ENCODE measurements around the gene GCK. TPM values are rescaled to one million over a fixed set of nuclear protein-coding genes. Genes with fewer than 3 reads are reported as not detected.

GCK gene
- total RNA-seq, 2 experiments from 2014 or later = 0.16 TPM; not detected in 1

DNA sequence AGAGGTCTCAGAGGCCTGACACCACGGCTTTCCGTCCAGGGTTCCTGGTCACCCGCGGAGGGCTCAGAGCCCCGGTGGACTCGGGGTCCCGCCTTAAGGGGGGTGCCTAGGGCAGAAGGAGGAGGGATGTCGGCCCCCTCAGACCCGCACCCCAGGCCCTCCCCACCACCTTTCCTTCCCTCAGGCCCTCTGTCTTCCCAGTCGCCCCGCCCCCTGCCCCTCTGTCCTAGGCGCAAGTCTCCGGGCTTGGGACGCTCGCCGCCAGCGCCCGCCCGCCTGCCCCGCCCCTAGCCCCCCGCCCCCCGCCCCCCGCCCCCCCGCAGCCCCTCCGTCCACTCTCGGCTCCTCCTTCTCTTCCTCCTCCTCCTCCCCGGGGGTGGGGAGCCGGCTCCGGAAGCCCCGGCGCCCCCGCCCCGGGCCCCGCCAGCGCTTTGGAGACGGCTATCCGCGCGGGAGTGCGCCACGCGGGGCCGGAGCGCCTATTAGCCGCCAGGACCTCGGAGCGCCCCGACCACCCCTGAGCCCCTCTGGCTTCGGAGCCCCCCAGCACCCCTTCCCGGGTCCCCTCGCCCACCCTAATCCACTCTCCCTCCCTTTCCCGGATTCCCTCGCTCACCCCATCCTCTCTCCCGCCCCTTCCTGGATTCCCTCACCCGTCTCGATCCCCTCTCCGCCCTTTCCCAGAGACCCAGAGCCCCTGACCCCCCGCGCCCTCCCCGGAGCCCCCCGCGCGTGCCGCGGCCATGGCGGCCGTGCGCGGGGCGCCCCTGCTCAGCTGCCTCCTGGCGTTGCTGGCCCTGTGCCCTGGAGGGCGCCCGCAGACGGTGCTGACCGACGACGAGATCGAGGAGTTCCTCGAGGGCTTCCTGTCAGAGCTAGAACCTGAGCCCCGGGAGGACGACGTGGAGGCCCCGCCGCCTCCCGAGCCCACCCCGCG is 85.0 kb downstream of the GCK start, which contains the start of gene AEBP1:
Gene AEBP1, plus strand, starts transcription at position 423 of the 937 bp plus-strand sequence. Its CDS starts 321 bp downstream, at position 744.
- no TSS peak for BruUV-seq (replicated peaks)
- TF ChIP-seq, protein P1, sequence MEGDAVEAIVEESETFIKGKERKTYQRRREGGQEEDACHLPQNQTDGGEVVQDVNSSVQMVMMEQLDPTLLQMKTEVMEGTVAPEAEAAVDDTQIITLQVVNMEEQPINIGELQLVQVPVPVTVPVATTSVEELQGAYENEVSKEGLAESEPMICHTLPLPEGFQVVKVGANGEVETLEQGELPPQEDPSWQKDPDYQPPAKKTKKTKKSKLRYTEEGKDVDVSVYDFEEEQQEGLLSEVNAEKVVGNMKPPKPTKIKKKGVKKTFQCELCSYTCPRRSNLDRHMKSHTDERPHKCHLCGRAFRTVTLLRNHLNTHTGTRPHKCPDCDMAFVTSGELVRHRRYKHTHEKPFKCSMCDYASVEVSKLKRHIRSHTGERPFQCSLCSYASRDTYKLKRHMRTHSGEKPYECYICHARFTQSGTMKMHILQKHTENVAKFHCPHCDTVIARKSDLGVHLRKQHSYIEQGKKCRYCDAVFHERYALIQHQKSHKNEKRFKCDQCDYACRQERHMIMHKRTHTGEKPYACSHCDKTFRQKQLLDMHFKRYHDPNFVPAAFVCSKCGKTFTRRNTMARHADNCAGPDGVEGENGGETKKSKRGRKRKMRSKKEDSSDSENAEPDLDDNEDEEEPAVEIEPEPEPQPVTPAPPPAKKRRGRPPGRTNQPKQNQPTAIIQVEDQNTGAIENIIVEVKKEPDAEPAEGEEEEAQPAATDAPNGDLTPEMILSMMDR (conservative IDR thresholded peaks at IDR 0.05; ENCODE audit: low read length) = peak; percentile 49; the same call in 1 of the 2 replicates
- no peak for TF ChIP-seq EZH2phosphoT487 (IDR thresholded peaks at IDR 0.05; ENCODE audit: borderline replicate concordance, low read depth, low read length)
- no peaks in the 10 kb centered on the region for H3K79me2 ChIP-seq (ENCODE audit: insufficient read depth, low read depth, low read length)
- peak; percentile 68 for DNase-seq (ENCODE audit: low spot score)
- H2AFZ ChIP-seq (ENCODE audit: low read length) = peak within 1 kb of the TSS; percentile 14; the same call in 1 of the 2 replicates
- H3K36me3 ChIP-seq (ENCODE audit: insufficient read depth, low read length) = no peaks in the 10 kb centered on the region
- no peaks in the 10 kb centered on the region for H3K9me2 ChIP-seq (ENCODE audit: insufficient read depth, low read length)
- ChIA-PET CTCF (ENCODE audit: unreplicated experiment) (no interaction called here), POLR2A (no interaction called here)
- peak within 1 kb of the TSS; percentile 98 for H3K27ac ChIP-seq (ENCODE audit: low read depth, low read length, poor library complexity, severe bottlenecking)
- peaks cover 68% of the 10 kb centered on the region for H3K4me1 ChIP-seq (ENCODE audit: insufficient read depth, low read length, poor library complexity, severe bottlenecking)
- intact Hi-C loops (cut with micrococcal nuclease; ENCODE audit: unreplicated experiment) = no loop called here
- peak within 1 kb of the TSS; percentile 71 for H3K4me2 ChIP-seq (ENCODE audit: low read length)
- H3K9me3 ChIP-seq (ENCODE audit: low read length) = no peaks in the 10 kb centered on the region
- H3K4me3 ChIP-seq (ENCODE audit: low read depth, low read length, poor library complexity, severe bottlenecking) = peak within 1 kb of the TSS; percentile 70
- H4K20me1 ChIP-seq (ENCODE audit: insufficient read depth, low read length) = no peaks in the 10 kb centered on the region

DNA sequence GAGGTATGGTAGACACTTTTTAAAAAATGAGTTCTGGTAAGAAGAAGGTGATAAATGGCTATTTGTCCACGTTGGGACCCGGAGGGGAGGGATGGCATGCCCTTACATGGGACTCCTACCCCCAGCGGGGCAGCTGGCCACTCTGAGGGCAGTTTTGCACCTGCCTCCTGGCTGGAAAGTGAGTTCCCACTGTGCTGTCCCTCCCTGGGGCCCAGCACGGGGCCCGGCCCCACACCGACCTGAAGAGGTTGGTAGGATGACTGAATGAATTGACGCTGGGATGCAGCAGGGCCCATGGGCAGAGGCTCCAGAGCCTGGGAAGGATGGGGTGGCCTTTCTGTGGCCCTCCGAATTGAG is 85.7 kb downstream of the GCK start:
- no TSS peak for BruUV-seq (replicated peaks)
- intact Hi-C loops (cut with micrococcal nuclease; ENCODE audit: unreplicated experiment) = no loop called here
- peak overlapping the region; percentile 71 for H3K4me2 ChIP-seq (ENCODE audit: low read length)
- H3K27ac ChIP-seq (ENCODE audit: low read depth, low read length, poor library complexity, severe bottlenecking) = peak overlapping the region; percentile 98
- POLR2A ChIA-PET = interaction anchor here (1.2 kb wide), 1 partner anchor 18 kb away, joined by 5 read pairs; no protein-coding TSS in a partner anchor
- no peaks in the 10 kb centered on the region for H3K36me3 ChIP-seq (ENCODE audit: insufficient read depth, low read length)
- no peak for TF ChIP-seq EZH2phosphoT487 (IDR thresholded peaks at IDR 0.05; ENCODE audit: borderline replicate concordance, low read depth, low read length)
- TF ChIP-seq, protein P1 (conservative IDR thresholded peaks at IDR 0.05; ENCODE audit: low read length) = no peak
- no peak for DNase-seq (ENCODE audit: low spot score)
- CTCF ChIA-PET (ENCODE audit: unreplicated experiment) = no interaction called here
- no peaks in the 10 kb centered on the region for H3K9me2 ChIP-seq (ENCODE audit: insufficient read depth, low read length)
- H4K20me1 ChIP-seq (ENCODE audit: insufficient read depth, low read length) = no peaks in the 10 kb centered on the region
- no peaks in the 10 kb centered on the region for H3K9me3 ChIP-seq (ENCODE audit: low read length)
- H3K79me2 ChIP-seq (ENCODE audit: insufficient read depth, low read depth, low read length) = no peaks in the 10 kb centered on the region
- H2AFZ ChIP-seq (ENCODE audit: low read length) = no peak overlapping the region
- H3K4me1 ChIP-seq (ENCODE audit: insufficient read depth, low read length, poor library complexity, severe bottlenecking) = peaks cover 75% of the 10 kb centered on the region
- H3K4me3 ChIP-seq (ENCODE audit: low read depth, low read length, poor library complexity, severe bottlenecking) = peak overlapping the region; percentile 62

Data from OCI-LY7 (cell line).